Endothelial cell (in vitro differentiated cells): ENCODE results near the gene CRHR2. TPM values are rescaled to one million over a fixed set of nuclear protein-coding genes. Genes with fewer than 3 reads are reported as not detected.
A peak's percentile ranks its signal among the peaks of the same experiment; 100 is the strongest.

Source experiments
- DNase-seq: peaks from one replicate; pipeline ENCODE4 v3.0.0; 2021; ENCODE audit warnings: low spot score
- H3K27ac Mint-ChIP-seq: one replicate; pipeline ENCODE4 v1.8.0; 2021; ENCODE audit warnings: mixed read lengths, inconsistent platforms; ENCODE audit not compliant: unreplicated experiment
- H3K27me3 Mint-ChIP-seq: one replicate; pipeline ENCODE4 v1.8.0; 2021; ENCODE audit warnings: mild to moderate bottlenecking, moderate library complexity, mixed read lengths, inconsistent platforms; ENCODE audit not compliant: unreplicated experiment
- H3K36me3 Mint-ChIP-seq: one replicate; pipeline ENCODE4 v1.8.0; 2021; ENCODE audit warnings: mild to moderate bottlenecking, low read depth, mixed read lengths, inconsistent platforms; ENCODE audit not compliant: unreplicated experiment
- H3K4me1 Mint-ChIP-seq: one replicate; pipeline ENCODE4 v1.8.0; 2021; ENCODE audit warnings: mild to moderate bottlenecking, mixed read lengths, inconsistent platforms; ENCODE audit not compliant: unreplicated experiment
- H3K4me3 Mint-ChIP-seq: one replicate; pipeline ENCODE4 v1.8.0; 2021; ENCODE audit warnings: mild to moderate bottlenecking, mixed read lengths, inconsistent platforms; ENCODE audit not compliant: unreplicated experiment
- H3K9me3 Mint-ChIP-seq: one replicate; pipeline ENCODE4 v1.8.0; 2021; ENCODE audit warnings: mixed read lengths, inconsistent platforms; ENCODE audit not compliant: unreplicated experiment
- total RNA-seq: library from RNA; stranded (reverse); fragmentation: NEBNext Ultra II Directional; extraction: Animal tissue kit (Norgen Biotek cat#: 25700); gene quantifications from one replicate; pipeline ENCODE4 v1.2.1, GENCODE V29; 2021; ENCODE audit not compliant: unreplicated experiment
- TF ChIP-seq, protein P1 (sequence below): fragments of 200-600 bp; sonication (generic); IDR thresholded peaks from one replicate; pipeline ENCODE4 v1.5.0; 2021; ENCODE audit warnings: antibody characterized with exemption; ENCODE audit not compliant: unreplicated experiment

CRHR2 gene
- total RNA-seq, 1 donor from 2014 or later, result 0.38 TPM

GRCh38 chr7:30707391-30708357, 25.4 kb upstream of the CRHR2 start:
- DNase-seq, result no peak

GRCh38 chr7:30706908-30707307, 24.7 kb upstream of the CRHR2 start:
- Mint-ChIP-seq H3K27me3 (peaks cover 3% of the 10 kb centered on the region), H3K36me3 (no peaks in the 10 kb centered on the region), H3K9me3 (no peaks in the 10 kb centered on the region), H3K4me1 (no peaks in the 10 kb centered on the region), H3K27ac (no peak overlapping the region), H3K4me3 (no peak overlapping the region)
- TF ChIP-seq, protein P1, sequence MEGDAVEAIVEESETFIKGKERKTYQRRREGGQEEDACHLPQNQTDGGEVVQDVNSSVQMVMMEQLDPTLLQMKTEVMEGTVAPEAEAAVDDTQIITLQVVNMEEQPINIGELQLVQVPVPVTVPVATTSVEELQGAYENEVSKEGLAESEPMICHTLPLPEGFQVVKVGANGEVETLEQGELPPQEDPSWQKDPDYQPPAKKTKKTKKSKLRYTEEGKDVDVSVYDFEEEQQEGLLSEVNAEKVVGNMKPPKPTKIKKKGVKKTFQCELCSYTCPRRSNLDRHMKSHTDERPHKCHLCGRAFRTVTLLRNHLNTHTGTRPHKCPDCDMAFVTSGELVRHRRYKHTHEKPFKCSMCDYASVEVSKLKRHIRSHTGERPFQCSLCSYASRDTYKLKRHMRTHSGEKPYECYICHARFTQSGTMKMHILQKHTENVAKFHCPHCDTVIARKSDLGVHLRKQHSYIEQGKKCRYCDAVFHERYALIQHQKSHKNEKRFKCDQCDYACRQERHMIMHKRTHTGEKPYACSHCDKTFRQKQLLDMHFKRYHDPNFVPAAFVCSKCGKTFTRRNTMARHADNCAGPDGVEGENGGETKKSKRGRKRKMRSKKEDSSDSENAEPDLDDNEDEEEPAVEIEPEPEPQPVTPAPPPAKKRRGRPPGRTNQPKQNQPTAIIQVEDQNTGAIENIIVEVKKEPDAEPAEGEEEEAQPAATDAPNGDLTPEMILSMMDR, result no peak
- DNase-seq, result no peak

More at GRCh38 chr7:30707391-30708357, 25.4 kb upstream of the CRHR2 start:
- Mint-ChIP-seq H3K9me3 (no peaks in the 10 kb centered on the region), H3K27me3 (peaks cover 5% of the 10 kb centered on the region), H3K4me3 (no peak overlapping the region), H3K36me3 (no peaks in the 10 kb centered on the region), H3K4me1 (no peaks in the 10 kb centered on the region), H3K27ac (no peak overlapping the region)
- TF ChIP-seq, protein P1, result no peak

GRCh38 chr7:30706316-30706715, 24.1 kb upstream of the CRHR2 start:
- H3K4me3 Mint-ChIP-seq, result no peak overlapping the region
- TF ChIP-seq, protein P1, result no peak
- no peak for DNase-seq
- no peaks in the 10 kb centered on the region for H3K36me3 Mint-ChIP-seq
- no peaks in the 10 kb centered on the region for H3K9me3 Mint-ChIP-seq
- H3K27me3 Mint-ChIP-seq, result peaks cover 3% of the 10 kb centered on the region
- no peaks in the 10 kb centered on the region for H3K4me1 Mint-ChIP-seq
- peak overlapping the region; percentile 3 for H3K27ac Mint-ChIP-seq

DNA sequence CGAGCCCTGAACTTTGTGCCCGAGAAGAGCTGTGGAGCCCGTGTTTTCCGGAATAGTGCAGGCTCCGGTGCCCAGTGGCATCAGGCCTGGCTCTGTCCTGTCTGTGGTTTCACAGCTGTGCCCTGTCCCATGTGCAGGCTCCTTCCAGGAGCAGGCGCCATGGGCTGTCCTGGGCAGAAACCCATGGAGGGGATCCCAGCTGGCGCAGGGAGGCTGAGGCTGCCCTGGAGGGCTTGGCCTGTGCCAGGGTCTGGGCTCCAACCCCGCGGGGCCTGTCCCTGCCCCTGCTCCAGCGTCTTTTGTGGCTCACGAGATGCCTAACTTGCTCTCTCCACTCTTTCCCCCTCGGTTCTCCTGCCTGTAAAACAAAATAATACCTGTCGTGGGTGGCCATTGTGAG, 23.3 kb upstream of the CRHR2 start:
- DNase-seq, result no peak
- TF ChIP-seq, protein P1, result no peak

GRCh38 chr7:30705008-30705407, 22.8 kb upstream of the CRHR2 start:
- TF ChIP-seq, protein P1, result no peak
- Mint-ChIP-seq H3K36me3 (no peaks in the 10 kb centered on the region), H3K9me3 (no peaks in the 10 kb centered on the region), H3K4me1 (no peaks in the 10 kb centered on the region), H3K27ac (no peak overlapping the region), H3K4me3 (no peak overlapping the region), H3K27me3 (peaks cover 3% of the 10 kb centered on the region)
- no peak for DNase-seq

More for the DNA sequence above, 23.3 kb upstream of the CRHR2 start:
- H3K4me1 Mint-ChIP-seq, result no peaks in the 10 kb centered on the region
- H3K4me3 Mint-ChIP-seq, result no peak overlapping the region
- H3K9me3 Mint-ChIP-seq, result no peaks in the 10 kb centered on the region
- H3K27me3 Mint-ChIP-seq, result peaks cover 3% of the 10 kb centered on the region
- H3K27ac Mint-ChIP-seq, result no peak overlapping the region
- no peaks in the 10 kb centered on the region for H3K36me3 Mint-ChIP-seq
